Mesenchymal stem cell (in vitro differentiated cells and primary cell): ENCODE data around the gene KATNB1.

ENCODE experiments used
- DNase-seq: peaks from one replicate; pipeline ENCODE4 v3.0.0-alpha.2; 2013
- H2AFZ ChIP-seq: one replicate; pipeline ENCODE4 v1.6.1; 2013; ENCODE audit warnings: low read depth, mild to moderate bottlenecking, control low read depth, inconsistent platforms, low read length, moderate library complexity
- H2AK5ac ChIP-seq: 2 replicates; pipeline ENCODE4 v1.6.1; 2013; ENCODE audit warnings: low read length, moderate library complexity, mild to moderate bottlenecking, inconsistent platforms; ENCODE audit not compliant: severe bottlenecking
- H2BK120ac ChIP-seq: one replicate; pipeline ENCODE4 v1.6.1; 2013; ENCODE audit warnings: low read depth, mild to moderate bottlenecking, inconsistent platforms, low read length, moderate library complexity
- H2BK12ac ChIP-seq, 2 experiments: one replicate each; pipeline ENCODE4 v1.6.1; 2013; ENCODE audit warnings: inconsistent platforms in 2 of 2, low read length in 2 of 2, mild to moderate bottlenecking in 2 of 2, moderate library complexity in 2 of 2, control low read depth in 1 of 2
- H2BK15ac ChIP-seq: one replicate; pipeline ENCODE4 v1.6.1; 2013; ENCODE audit warnings: mild to moderate bottlenecking, low read depth, inconsistent platforms; ENCODE audit not compliant: poor library complexity, severe bottlenecking
- H2BK5ac ChIP-seq: 2 replicates; pipeline ENCODE4 v1.6.1; 2013; ENCODE audit warnings: low read depth, mild to moderate bottlenecking, low read length, control low read depth, inconsistent platforms; ENCODE audit not compliant: poor library complexity, severe bottlenecking
- H3K14ac ChIP-seq, 2 experiments: one replicate each; pipeline ENCODE4 v1.6.1; 2013; ENCODE audit warnings: inconsistent platforms in 2 of 2, low read length in 2 of 2, control low read depth in 1 of 2, mild to moderate bottlenecking in 1 of 2, moderate library complexity in 1 of 2
- H3K18ac ChIP-seq, 2 experiments: one replicate each; pipeline ENCODE4 v1.6.1; 2013; ENCODE audit warnings: inconsistent platforms in 2 of 2, low read length in 2 of 2, control low read depth in 1 of 2, low read depth in 1 of 2, mild to moderate bottlenecking in 1 of 2
- H3K23ac ChIP-seq, 2 experiments: one replicate each; pipeline ENCODE4 v1.6.1; 2013; ENCODE audit warnings: inconsistent platforms in 2 of 2, low read length in 2 of 2, mild to moderate bottlenecking in 2 of 2, moderate library complexity in 2 of 2, control low read depth in 1 of 2
- H3K27ac ChIP-seq: 2 replicates; pipeline ENCODE4 v1.5.1; 2013; ENCODE audit warnings: mild to moderate bottlenecking, moderate library complexity, low read length, control low read depth, inconsistent platforms; ENCODE audit not compliant: poor library complexity, severe bottlenecking
- H3K27me3 ChIP-seq, 2 experiments: 2 replicates each; pipeline versions ENCODE4 v1.6.1 to v1.7.0; 2013; ENCODE audit warnings: low read length in 2 of 2, mild to moderate bottlenecking in 2 of 2, moderate library complexity in 2 of 2, control low read depth in 1 of 2, inconsistent platforms in 1 of 2; ENCODE audit not compliant: control insufficient read depth in 1 of 2, insufficient read depth in 1 of 2
- H3K36me3 ChIP-seq, 2 experiments: 2 replicates each; pipeline versions ENCODE4 v1.6.1 to v1.7.0; 2013; ENCODE audit warnings: low read length in 2 of 2, control low read depth in 1 of 2, inconsistent platforms in 1 of 2, low read depth in 1 of 2, mild to moderate bottlenecking in 1 of 2; ENCODE audit not compliant: insufficient read depth in 2 of 2, control insufficient read depth in 1 of 2
- H3K4ac ChIP-seq, 2 experiments: one replicate each; pipeline ENCODE4 v1.6.1; 2013; ENCODE audit warnings: inconsistent platforms in 2 of 2, low read length in 2 of 2, mild to moderate bottlenecking in 2 of 2, moderate library complexity in 2 of 2, control low read depth in 1 of 2, low read depth in 1 of 2
- H3K4me1 ChIP-seq: 2 replicates; pipeline ENCODE4 v1.6.1; 2013; ENCODE audit warnings: low read depth, low read length, control low read depth; ENCODE audit not compliant: control insufficient read depth, insufficient read depth
- H3K4me2 ChIP-seq: 2 replicates; pipeline ENCODE4 v1.6.1; 2013; ENCODE audit warnings: low read length, mild to moderate bottlenecking, inconsistent platforms; ENCODE audit not compliant: poor library complexity, severe bottlenecking
- H3K4me3 ChIP-seq, 2 experiments: 2 replicates each; pipeline versions ENCODE4 v1.5.1 to v1.7.0; 2013; ENCODE audit warnings: low read length in 2 of 2, mild to moderate bottlenecking in 2 of 2, control low read depth in 1 of 2, low read depth in 1 of 2; ENCODE audit not compliant: insufficient read depth in 1 of 2
- H3K79me1 ChIP-seq: replicated peaks from 2 replicates; pipeline ENCODE4 v1.6.1; 2013; ENCODE audit warnings: mild to moderate bottlenecking, control low read depth, low read length, inconsistent platforms; ENCODE audit not compliant: poor library complexity, severe bottlenecking
- H3K9ac ChIP-seq: 2 replicates; pipeline ENCODE4 v1.7.0; 2013; ENCODE audit warnings: mild to moderate bottlenecking, low read length, moderate library complexity
- H3K9me3 ChIP-seq: 2 replicates; pipeline ENCODE4 v1.7.0; 2013; ENCODE audit warnings: mild to moderate bottlenecking, low read length; ENCODE audit not compliant: control insufficient read depth
- H4K8ac ChIP-seq: one replicate; pipeline ENCODE4 v1.6.1; 2013; ENCODE audit warnings: inconsistent platforms, mild to moderate bottlenecking, low read length, moderate library complexity
- H4K91ac ChIP-seq: one replicate; pipeline ENCODE4 v1.6.1; 2013; ENCODE audit warnings: mild to moderate bottlenecking, low read length, inconsistent platforms
- WGBS: methylation state at CpG from one replicate; pipeline ENCODE4 v1.1.7; 2013; ENCODE audit warnings: mixed read lengths; 5-methylcytosine and 5-hydroxymethylcytosine counted together

Gene KATNB1

GRCh38 chr16:57760357-57761160, 25.0 kb downstream of the KATNB1 start:
- no peaks in the 10 kb centered on the region for H3K27me3 ChIP-seq
- no peak overlapping the region for H3K23ac ChIP-seq
- H3K4me2 ChIP-seq: no peak overlapping the region
- no peak overlapping the region for H2BK120ac ChIP-seq
- H3K18ac ChIP-seq: no peak overlapping the region
- WGBS: 93% methylated on average over 40 of the region's 40 CpGs
- no peak overlapping the region for H2BK5ac ChIP-seq
- H3K4ac ChIP-seq: no peak overlapping the region
- no peak for DNase-seq
- H3K79me1 ChIP-seq: peaks cover 17% of the 10 kb centered on the region
- H3K4me1 ChIP-seq: peaks cover 80% of the 10 kb centered on the region
- H3K36me3 ChIP-seq: peaks cover 34 to 96% of the 10 kb centered on the region in 2 experiments
- no peak overlapping the region for H3K9ac ChIP-seq
- no peak overlapping the region for H2BK15ac ChIP-seq
- H2AK5ac ChIP-seq: peak overlapping the region; percentile 25
- no peaks in the 10 kb centered on the region for H3K9me3 ChIP-seq
- H3K27ac ChIP-seq: no peak overlapping the region
- H4K8ac ChIP-seq: no peak overlapping the region
- H3K4me3 ChIP-seq: no peak overlapping the region
- H2BK12ac ChIP-seq: no peak overlapping the region
- no peak overlapping the region for H3K14ac ChIP-seq
- no peak overlapping the region for H4K91ac ChIP-seq
- no peak overlapping the region for H2AFZ ChIP-seq

GRCh38 chr16:57761301-57761700, 25.7 kb downstream of the KATNB1 start:
- H3K4me3 ChIP-seq: no peak overlapping the region
- H3K23ac ChIP-seq: no peak overlapping the region
- no peak for DNase-seq
- no peak overlapping the region for H3K4me2 ChIP-seq
- no peak overlapping the region for H4K8ac ChIP-seq
- H3K36me3 ChIP-seq: peaks cover 34 to 96% of the 10 kb centered on the region in 2 experiments
- no peak overlapping the region for H2BK12ac ChIP-seq
- no peak overlapping the region for H3K14ac ChIP-seq
- no peak overlapping the region for H3K27ac ChIP-seq
- no peak overlapping the region for H2BK5ac ChIP-seq
- no peaks in the 10 kb centered on the region for H3K9me3 ChIP-seq
- no peaks in the 10 kb centered on the region for H3K27me3 ChIP-seq
- no peak overlapping the region for H4K91ac ChIP-seq
- peaks cover 21% of the 10 kb centered on the region for H3K79me1 ChIP-seq
- H3K18ac ChIP-seq: no peak overlapping the region
- H2BK15ac ChIP-seq: no peak overlapping the region
- H2AFZ ChIP-seq: no peak overlapping the region
- H3K4me1 ChIP-seq: peaks cover 85% of the 10 kb centered on the region
- 83% methylated on average over 9 of the region's 9 CpGs for WGBS
- H2AK5ac ChIP-seq: no peak overlapping the region
- H3K9ac ChIP-seq: no peak overlapping the region
- no peak overlapping the region for H2BK120ac ChIP-seq
- H3K4ac ChIP-seq: no peak overlapping the region

- Histone ChIP-seq H3K36me3 (peaks cover 39 to 96% of the 10 kb centered on the region in 2 experiments), H3K14ac (no peak overlapping the region), H3K27ac (no peak overlapping the region), H3K79me1 (peaks cover 23% of the 10 kb centered on the region), H2BK120ac (no peak overlapping the region), H3K4ac (no peak overlapping the region), H3K18ac (no peak overlapping the region), H3K4me1 (peaks cover 80% of the 10 kb centered on the region), H2AK5ac (peak overlapping the region; percentile 34), H2BK12ac (no peak overlapping the region), H4K91ac (no peak overlapping the region), H3K23ac (no peak overlapping the region), H3K9ac (no peak overlapping the region), H3K27me3 (no peaks in the 10 kb centered on the region), H3K4me3 (no peak overlapping the region), H3K4me2 (no peak overlapping the region), H2AFZ (no peak overlapping the region), H4K8ac (no peak overlapping the region), H2BK15ac (no peak overlapping the region), H2BK5ac (no peak overlapping the region), H3K9me3 (no peaks in the 10 kb centered on the region)
- 96% methylated on average over 12 of the region's 12 CpGs for WGBS
- DNase-seq: no peak
Observed at GRCh38 chr16:57761957-57762356, 26.4 kb downstream of the KATNB1 start.

DNA sequence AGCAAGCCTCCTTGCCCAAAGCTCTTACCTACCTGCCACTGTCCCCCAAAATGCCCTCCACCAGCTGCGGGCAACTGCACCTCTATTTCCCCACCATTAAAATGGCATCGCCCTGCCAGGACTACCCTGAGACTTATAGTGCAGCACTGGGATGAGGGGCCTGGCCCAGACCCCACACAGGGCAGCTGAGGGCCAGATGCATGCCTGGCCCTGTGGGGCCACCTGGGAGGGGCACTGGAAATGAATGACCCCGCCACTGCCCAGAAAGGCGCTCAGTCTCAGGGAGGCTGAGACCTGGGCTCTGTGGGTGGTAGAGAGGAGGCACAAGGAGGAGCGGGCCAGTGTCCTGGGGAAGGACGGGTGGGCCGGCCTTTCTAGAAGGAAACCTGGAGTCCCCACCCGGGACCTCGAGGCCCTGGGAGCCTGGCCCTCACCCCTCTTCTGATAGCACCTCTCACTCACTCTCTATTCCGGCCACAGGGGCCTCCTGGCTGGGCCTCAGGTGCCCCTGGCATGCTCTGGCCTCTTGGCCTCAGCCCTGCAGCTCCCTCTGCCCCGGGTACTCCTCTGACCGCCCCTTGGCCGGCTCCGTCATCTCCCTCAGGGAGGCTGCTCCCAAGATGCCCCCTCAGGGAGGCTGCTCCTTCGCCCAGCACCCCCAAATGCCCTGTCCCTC, 26.9 kb downstream of the KATNB1 start:
- peak overlapping the region; percentile 28 for H3K27ac ChIP-seq
- H4K91ac ChIP-seq: no peak overlapping the region
- no peak overlapping the region for H3K9ac ChIP-seq
- no peak overlapping the region for H2BK12ac ChIP-seq
- no peaks in the 10 kb centered on the region for H3K9me3 ChIP-seq
- H3K4me1 ChIP-seq: peaks cover 76% of the 10 kb centered on the region
- no peak overlapping the region for H3K23ac ChIP-seq
- H2AK5ac ChIP-seq: peak overlapping the region; percentile 47
- peaks cover 23% of the 10 kb centered on the region for H3K79me1 ChIP-seq
- H3K4me2 ChIP-seq: no peak overlapping the region
- no peak for DNase-seq
- H2BK120ac ChIP-seq: no peak overlapping the region
- peaks cover 44 to 95% of the 10 kb centered on the region in 2 experiments for H3K36me3 ChIP-seq
- no peak overlapping the region for H3K4ac ChIP-seq
- no peak overlapping the region for H2BK5ac ChIP-seq
- H3K27me3 ChIP-seq: no peaks in the 10 kb centered on the region
- WGBS: 82% methylated on average over 15 of the region's 15 CpGs
- H3K4me3 ChIP-seq: no peak overlapping the region
- no peak overlapping the region for H3K14ac ChIP-seq
- no peak overlapping the region for H3K18ac ChIP-seq
- H2AFZ ChIP-seq: no peak overlapping the region
- no peak overlapping the region for H4K8ac ChIP-seq
- no peak overlapping the region for H2BK15ac ChIP-seq
